BJ (cell line): ENCODE data around the gene CHSY1. TPM values are rescaled to one million over a fixed set of nuclear protein-coding genes. Genes with fewer than 3 reads are reported as not detected.

Experiments used
- CTCF ChIA-PET: fragments of 350-600 bp; formaldehyde crosslinking; extraction: SDS; loops from one replicate; lab custom pipeline; 2021; ENCODE audit warnings: antibody characterized with exemption, inconsistent platforms; lab: Yijun Ruan, JAX
- POLR2A ChIA-PET: fragments of 300-600 bp; sonication (Branson Sonifier 250); formaldehyde crosslinking; extraction: SDS; loops from one replicate; lab custom pipeline; 2021; ENCODE audit warnings: antibody characterized with exemption; lab: Charles Lee
- DNase-seq: peaks from one replicate; pipeline ENCODE4 v3.0.0-alpha.2; 2011; ENCODE audit warnings: low read depth
- H3K27me3 ChIP-seq: 2 replicates; pipeline ENCODE4 v1.6.0; 2011; ENCODE audit warnings: low read length; ENCODE audit not compliant: control insufficient read depth, insufficient read depth
- H3K36me3 ChIP-seq: 2 replicates; pipeline ENCODE4 v1.5.1; 2011; ENCODE audit warnings: low read length; ENCODE audit not compliant: control insufficient read depth, insufficient read depth
- H3K4me3 ChIP-seq: 2 replicates; pipeline ENCODE4 v1.5.1; 2011; ENCODE audit warnings: low read depth, mild to moderate bottlenecking, control low read depth, low read length
- polyA plus RNA-seq: library from polyadenylated mRNA; depleted of rRNA; stranded (reverse); fragments of >200 nt; gene quantifications from 2 replicates; pipeline ENCODE4 v1.2.3, GENCODE V29; 2011
- TF ChIP-seq, protein P1 (sequence below): IDR thresholded peaks from 2 replicates; pipeline ENCODE4 v1.5.1; 2011; ENCODE audit warnings: low read depth, mild to moderate bottlenecking, control low read depth, inconsistent platforms, low read length, moderate library complexity; ENCODE audit not compliant: insufficient read depth

The CHSY1 gene
- polyA plus RNA-seq, 1 experiment, result 17.7 TPM

DNA sequence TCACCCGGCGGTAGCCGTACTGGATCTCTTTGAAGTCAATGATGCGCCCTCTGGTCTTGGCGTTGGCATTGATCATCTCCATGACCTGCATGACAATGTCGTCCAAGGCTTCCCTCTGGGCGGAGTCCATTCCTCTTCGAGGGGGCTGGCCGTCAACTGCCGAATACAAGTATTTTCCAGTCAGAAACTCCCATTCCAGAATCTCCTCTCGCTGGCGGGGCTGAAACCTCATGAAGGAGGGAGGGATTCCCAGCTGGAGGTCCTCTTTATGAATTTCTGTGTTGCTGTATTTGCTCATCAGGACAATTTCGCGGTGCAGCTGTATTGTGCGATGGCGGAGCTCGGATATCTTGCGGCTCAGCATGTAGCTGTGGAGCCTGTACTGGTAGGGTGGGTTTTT, 73.4 kb downstream of the CHSY1 start:
- H3K27me3 ChIP-seq, result no peaks in the 10 kb centered on the region
- peaks cover 1% of the 10 kb centered on the region for H3K36me3 ChIP-seq
- no peak for DNase-seq
- ChIA-PET CTCF (no interaction called here), POLR2A (no interaction called here)
- H3K4me3 ChIP-seq, result no peak overlapping the region
- TF ChIP-seq, protein P1, sequence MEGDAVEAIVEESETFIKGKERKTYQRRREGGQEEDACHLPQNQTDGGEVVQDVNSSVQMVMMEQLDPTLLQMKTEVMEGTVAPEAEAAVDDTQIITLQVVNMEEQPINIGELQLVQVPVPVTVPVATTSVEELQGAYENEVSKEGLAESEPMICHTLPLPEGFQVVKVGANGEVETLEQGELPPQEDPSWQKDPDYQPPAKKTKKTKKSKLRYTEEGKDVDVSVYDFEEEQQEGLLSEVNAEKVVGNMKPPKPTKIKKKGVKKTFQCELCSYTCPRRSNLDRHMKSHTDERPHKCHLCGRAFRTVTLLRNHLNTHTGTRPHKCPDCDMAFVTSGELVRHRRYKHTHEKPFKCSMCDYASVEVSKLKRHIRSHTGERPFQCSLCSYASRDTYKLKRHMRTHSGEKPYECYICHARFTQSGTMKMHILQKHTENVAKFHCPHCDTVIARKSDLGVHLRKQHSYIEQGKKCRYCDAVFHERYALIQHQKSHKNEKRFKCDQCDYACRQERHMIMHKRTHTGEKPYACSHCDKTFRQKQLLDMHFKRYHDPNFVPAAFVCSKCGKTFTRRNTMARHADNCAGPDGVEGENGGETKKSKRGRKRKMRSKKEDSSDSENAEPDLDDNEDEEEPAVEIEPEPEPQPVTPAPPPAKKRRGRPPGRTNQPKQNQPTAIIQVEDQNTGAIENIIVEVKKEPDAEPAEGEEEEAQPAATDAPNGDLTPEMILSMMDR, result no peak

- ChIA-PET CTCF (no interaction called here), POLR2A (no interaction called here)
- Histone ChIP-seq H3K4me3 (no peak overlapping the region), H3K27me3 (no peaks in the 10 kb centered on the region), H3K36me3 (no peaks in the 10 kb centered on the region; the same call in none of the 2 replicates)
- DNase-seq, result no peak
- TF ChIP-seq, protein P1, result no peak
Observed at GRCh38 chr15:101177866-101178265, 74.0 kb downstream of the CHSY1 start.

GRCh38 chr15:101176625-101177024, 75.2 kb downstream of the CHSY1 start:
- TF ChIP-seq, protein P1, result no peak
- no peak for DNase-seq
- no peaks in the 10 kb centered on the region for H3K27me3 ChIP-seq
- H3K36me3 ChIP-seq, result no peaks in the 10 kb centered on the region; the same call in none of the 2 replicates
- no peak overlapping the region for H3K4me3 ChIP-seq
- POLR2A ChIA-PET, result interaction anchor here (0.6 to 0.7 kb wide), 2 partner anchors 73 to 82 kb away, joined by 3 to 6 read pairs; no protein-coding TSS in a partner anchor
- CTCF ChIA-PET, result interaction anchor here (0.6 to 1.0 kb wide), 3 partner anchors 83 to 562 kb away, joined by 3 to 4 read pairs (median 3); no protein-coding TSS in a partner anchor

DNA sequence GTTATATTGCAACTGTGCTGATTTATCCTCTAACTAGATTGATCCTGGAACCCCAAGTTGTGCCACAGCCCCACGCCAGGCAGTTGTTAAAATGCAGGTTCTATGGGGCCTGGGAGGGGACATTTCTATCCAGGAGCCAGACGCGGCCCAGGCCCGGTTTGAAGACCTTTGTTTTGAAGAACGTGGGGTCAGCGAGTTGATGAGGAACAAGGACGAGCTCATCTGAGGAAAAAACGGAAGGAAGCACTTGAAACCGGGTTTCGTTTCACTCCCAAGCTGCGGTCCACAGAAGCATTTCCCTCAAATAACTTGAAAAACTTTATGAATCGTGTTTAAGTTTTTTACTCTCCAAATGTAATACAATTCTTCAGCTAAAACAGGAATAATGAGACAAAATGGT, 76.4 kb downstream of the CHSY1 start:
- ChIA-PET CTCF (interaction anchor here (1.0 kb wide), 1 partner anchor 81 kb away, joined by 3 read pairs; no protein-coding TSS in a partner anchor), POLR2A (no interaction called here)
- no peak for DNase-seq
- Histone ChIP-seq H3K36me3 (no peaks in the 10 kb centered on the region; the same call in none of the 2 replicates), H3K4me3 (no peak overlapping the region), H3K27me3 (no peaks in the 10 kb centered on the region)
- TF ChIP-seq, protein P1, result no peak

- CTCF ChIA-PET, result no interaction called here
- DNase-seq, result no peak
- no peaks in the 10 kb centered on the region; the same call in none of the 2 replicates for H3K36me3 ChIP-seq
- TF ChIP-seq, protein P1, result no peak
- POLR2A ChIA-PET, result no interaction called here
- H3K27me3 ChIP-seq, result no peaks in the 10 kb centered on the region
- no peak overlapping the region for H3K4me3 ChIP-seq
Observed at GRCh38 chr15:101174152-101174920, 77.5 kb downstream of the CHSY1 start.
